Activated naive CD8-positive, alpha-beta T cell treated with anti-CD3 and anti-CD28 coated beads, Interleukin-2, amount 50 U/mL, for 24 hours (primary cell): ENCODE data around the gene MSLN.
A peak's percentile ranks its signal among the peaks of the same experiment; 100 is the strongest.

Experiments
- ATAC-seq: fragments of 150-1000 bp; cut with Tn5 transposase; one replicate; pipeline ENCODE4 v1.10.0; 2021
- DNase-seq: peaks from one replicate; pipeline ENCODE4 v3.0.0; 2021
- H3K27ac Mint-ChIP-seq: one replicate; pipeline ENCODE4 v1.8.0; 2021; ENCODE audit warnings: mild to moderate bottlenecking, mixed read lengths
- H3K27me3 Mint-ChIP-seq: one replicate; pipeline ENCODE4 v1.8.0; 2021; ENCODE audit warnings: mixed read lengths
- H3K36me3 Mint-ChIP-seq: one replicate; pipeline ENCODE4 v1.8.0; 2021; ENCODE audit warnings: low read depth, mixed read lengths
- H3K4me1 Mint-ChIP-seq: one replicate; pipeline ENCODE4 v1.8.0; 2021; ENCODE audit warnings: mixed read lengths
- H3K4me3 Mint-ChIP-seq: one replicate; pipeline ENCODE4 v1.8.0; 2021; ENCODE audit warnings: mild to moderate bottlenecking, moderate library complexity, mixed read lengths
- H3K9me3 Mint-ChIP-seq: one replicate; pipeline ENCODE4 v1.8.0; 2021; ENCODE audit warnings: mixed read lengths

The MSLN gene

GRCh38 chr16:779561-779960, 19.0 kb downstream of the MSLN start:
- no peak for ATAC-seq
- Mint-ChIP-seq H3K4me1 (no peaks in the 10 kb centered on the region), H3K27me3 (peaks cover 7% of the 10 kb centered on the region), H3K27ac (no peak overlapping the region), H3K4me3 (no peak overlapping the region), H3K9me3 (no peaks in the 10 kb centered on the region), H3K36me3 (no peaks in the 10 kb centered on the region)
- DNase-seq = no peak

GRCh38 chr16:780296-780695, 19.8 kb downstream of the MSLN start:
- ATAC-seq = no peak
- Mint-ChIP-seq H3K27me3 (peaks cover 7% of the 10 kb centered on the region), H3K36me3 (peaks cover 4% of the 10 kb centered on the region), H3K27ac (no peak overlapping the region), H3K4me3 (no peak overlapping the region), H3K4me1 (no peaks in the 10 kb centered on the region), H3K9me3 (no peaks in the 10 kb centered on the region)
- no peak for DNase-seq

GRCh38 chr16:781346-782010, 20.9 kb downstream of the MSLN start:
- ATAC-seq = no peak
- H3K9me3 Mint-ChIP-seq = no peaks in the 10 kb centered on the region
- H3K27ac Mint-ChIP-seq = no peak overlapping the region

GRCh38 chr16:782258-782657, 21.7 kb downstream of the MSLN start:
- Mint-ChIP-seq H3K36me3 (peaks cover 7% of the 10 kb centered on the region), H3K27me3 (peaks cover 7% of the 10 kb centered on the region), H3K27ac (no peak overlapping the region), H3K4me1 (peaks cover 5% of the 10 kb centered on the region), H3K9me3 (no peaks in the 10 kb centered on the region), H3K4me3 (no peak overlapping the region)
- DNase-seq (no peak), ATAC-seq (no peak)

More at GRCh38 chr16:781346-782010, 20.9 kb downstream of the MSLN start:
- Mint-ChIP-seq H3K4me3 (no peak overlapping the region), H3K36me3 (peaks cover 5% of the 10 kb centered on the region), H3K27me3 (peaks cover 7% of the 10 kb centered on the region), H3K4me1 (peaks cover 2% of the 10 kb centered on the region)
- DNase-seq = no peak

- no peak overlapping the region for H3K4me3 Mint-ChIP-seq
- no peak for ATAC-seq
- no peak overlapping the region for H3K27ac Mint-ChIP-seq
Observed at GRCh38 chr16:782766-783403, 22.4 kb downstream of the MSLN start.

GRCh38 chr16:783404-784161, 23.0 kb downstream of the MSLN start:
- Mint-ChIP-seq H3K4me1 (peaks cover 5% of the 10 kb centered on the region), H3K4me3 (no peak overlapping the region), H3K9me3 (no peaks in the 10 kb centered on the region), H3K36me3 (peaks cover 7% of the 10 kb centered on the region), H3K27me3 (peaks cover under 1% of the 10 kb centered on the region), H3K27ac (no peak overlapping the region)
- no peak for ATAC-seq
- no peak for DNase-seq

More at GRCh38 chr16:782766-783403, 22.4 kb downstream of the MSLN start:
- DNase-seq = no peak
- Mint-ChIP-seq H3K4me1 (peaks cover 5% of the 10 kb centered on the region), H3K36me3 (peaks cover 7% of the 10 kb centered on the region), H3K27me3 (peaks cover 3% of the 10 kb centered on the region), H3K9me3 (no peaks in the 10 kb centered on the region)

- no peak overlapping the region for H3K4me3 Mint-ChIP-seq
- peaks cover 7% of the 10 kb centered on the region for H3K36me3 Mint-ChIP-seq
- no peaks in the 10 kb centered on the region for H3K9me3 Mint-ChIP-seq
- ATAC-seq (no peak), DNase-seq (no peak)
- H3K4me1 Mint-ChIP-seq = peaks cover 5% of the 10 kb centered on the region
- no peaks in the 10 kb centered on the region for H3K27me3 Mint-ChIP-seq
- no peak overlapping the region for H3K27ac Mint-ChIP-seq
Observed at GRCh38 chr16:784431-784830, 23.9 kb downstream of the MSLN start.

- peaks cover 7% of the 10 kb centered on the region for H3K4me1 Mint-ChIP-seq
- no peak overlapping the region for H3K27ac Mint-ChIP-seq
- H3K27me3 Mint-ChIP-seq = no peaks in the 10 kb centered on the region
- DNase-seq (peak; percentile 85), ATAC-seq (peak; percentile 23)
- peak overlapping the region; percentile 85 for H3K4me3 Mint-ChIP-seq
- H3K9me3 Mint-ChIP-seq = no peaks in the 10 kb centered on the region
- peaks cover 7% of the 10 kb centered on the region for H3K36me3 Mint-ChIP-seq
Observed at GRCh38 chr16:785563-786535, 25.3 kb downstream of the MSLN start.

GRCh38 chr16:787321-787966, 26.9 kb downstream of the MSLN start:
- no peaks in the 10 kb centered on the region for H3K27me3 Mint-ChIP-seq
- ATAC-seq (no peak), DNase-seq (no peak)
- H3K36me3 Mint-ChIP-seq = peaks cover 16% of the 10 kb centered on the region
- H3K4me1 Mint-ChIP-seq = peaks cover 7% of the 10 kb centered on the region
- H3K27ac Mint-ChIP-seq = peak overlapping the region; percentile 70
- no peaks in the 10 kb centered on the region for H3K9me3 Mint-ChIP-seq
- H3K4me3 Mint-ChIP-seq = peak overlapping the region; percentile 85

- Mint-ChIP-seq H3K27ac (peak within 1 kb of the TSS; percentile 70), H3K36me3 (peaks cover 16% of the 10 kb centered on the region), H3K27me3 (no peaks in the 10 kb centered on the region), H3K4me3 (peak within 1 kb of the TSS; percentile 85), H3K9me3 (no peaks in the 10 kb centered on the region), H3K4me1 (peaks cover 7% of the 10 kb centered on the region)
- DNase-seq = no peak
- ATAC-seq = peak; percentile 9
Observed at GRCh38 chr16:787978-788398, 27.5 kb downstream of the MSLN start, which contains the start of gene RPUSD1. Gene RPUSD1, minus strand, starts transcription at chr16:788381. Its CDS starts 644 bp downstream, at chr16:787737.

- ATAC-seq (peak; percentile 80), DNase-seq (peak; percentile 94)
- no peaks in the 10 kb centered on the region for H3K9me3 Mint-ChIP-seq
- peak within 1 kb of the TSS; percentile 85 for H3K4me3 Mint-ChIP-seq
- no peaks in the 10 kb centered on the region for H3K27me3 Mint-ChIP-seq
- H3K4me1 Mint-ChIP-seq = peaks cover 7% of the 10 kb centered on the region
- peaks cover 16% of the 10 kb centered on the region for H3K36me3 Mint-ChIP-seq
- peak within 1 kb of the TSS; percentile 70 for H3K27ac Mint-ChIP-seq
Observed at GRCh38 chr16:788399-789126, 28.0 kb downstream of the MSLN start, which contains the start of gene CHTF18. Gene CHTF18, plus strand, starts transcription at chr16:788620. Its CDS starts 65 bp downstream, at chr16:788685.

- peaks cover 16% of the 10 kb centered on the region for H3K36me3 Mint-ChIP-seq
Observed at GRCh38 chr16:789191-789850, 28.8 kb downstream of the MSLN start.

More at GRCh38 chr16:789191-789850, 28.8 kb downstream of the MSLN start:
- no peak for DNase-seq
- peak overlapping the region; percentile 72 for H3K4me3 Mint-ChIP-seq
- no peaks in the 10 kb centered on the region for H3K9me3 Mint-ChIP-seq
- H3K27me3 Mint-ChIP-seq = no peaks in the 10 kb centered on the region
- ATAC-seq = no peak
- no peak overlapping the region for H3K27ac Mint-ChIP-seq
- peaks cover 7% of the 10 kb centered on the region for H3K4me1 Mint-ChIP-seq
